Mucosa of rectum (tissue), 2 donors: ENCODE data around the gene MROH8.

Experiments
- H3K27ac ChIP-seq, 2 donors: one replicate each; pipeline ENCODE4 v1.7.0; 2013; ENCODE audit warnings: inconsistent platforms in 2 of 2, low read depth in 2 of 2, low read length in 2 of 2
- H3K27me3 ChIP-seq, 2 donors: one replicate each; pipeline ENCODE4 v1.7.0; 2013; ENCODE audit warnings: low read length in 2 of 2; ENCODE audit not compliant: control insufficient read depth in 2 of 2, insufficient read depth in 2 of 2
- H3K36me3 ChIP-seq, 2 donors: one replicate each; pipeline ENCODE4 v1.7.0; 2013; ENCODE audit warnings: low read length in 2 of 2; ENCODE audit not compliant: control insufficient read depth in 2 of 2, insufficient read depth in 2 of 2
- H3K4me1 ChIP-seq, 2 donors: one replicate each; pipeline ENCODE4 v1.7.0; 2013; ENCODE audit warnings: low read length in 2 of 2, mild to moderate bottlenecking in 1 of 2; ENCODE audit not compliant: control insufficient read depth in 2 of 2, insufficient read depth in 2 of 2
- H3K4me3 ChIP-seq, 2 donors: one replicate each; pipeline ENCODE4 v1.7.0; 2013; ENCODE audit warnings: low read length in 2 of 2
- H3K9ac ChIP-seq, 2 donors: one replicate each; pipeline ENCODE4 v1.7.0; 2013; ENCODE audit warnings: low read length in 2 of 2, low read depth in 1 of 2, mild to moderate bottlenecking in 1 of 2
- H3K9me3 ChIP-seq, 2 donors: one replicate each; pipeline ENCODE4 v1.7.0; 2013; ENCODE audit warnings: low read length in 2 of 2; ENCODE audit not compliant: control insufficient read depth in 2 of 2
- donor health status: healthy.
- donor health status: Normal muscosa, but diverticular disease.

Gene MROH8

GRCh38 chr20:37111926-37112455, 67.4 kb downstream of the MROH8 start:
- no peaks in the 10 kb centered on the region for H3K27me3 ChIP-seq
- H3K9me3 ChIP-seq: no peaks in the 10 kb centered on the region
- H3K27ac ChIP-seq: no peak overlapping the region
- H3K36me3 ChIP-seq: no peaks in the 10 kb centered on the region
- no peaks in the 10 kb centered on the region for H3K4me1 ChIP-seq
- no peak overlapping the region for H3K4me3 ChIP-seq
- no peak overlapping the region for H3K9ac ChIP-seq

DNA sequence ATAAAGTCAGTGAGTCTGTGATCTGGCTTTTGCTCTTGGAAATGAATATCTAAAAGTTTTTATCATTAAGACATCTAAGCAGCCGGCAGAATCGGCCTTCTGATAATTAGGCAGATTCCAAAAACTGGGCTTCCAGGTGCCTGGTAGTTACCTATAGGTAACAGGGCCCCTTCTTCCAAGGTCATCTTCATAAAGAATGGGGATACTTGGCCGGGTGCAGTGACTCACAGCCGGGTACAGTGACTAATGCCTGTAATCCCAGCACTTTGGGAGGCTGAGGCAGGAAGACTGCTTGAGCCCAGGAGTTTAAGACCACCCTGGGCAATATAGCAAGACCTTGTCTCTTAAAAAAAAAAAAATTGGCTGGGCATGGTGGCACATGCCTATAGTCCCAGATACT, 70.7 kb downstream of the MROH8 start:
- no peaks in the 10 kb centered on the region for H3K36me3 ChIP-seq
- no peaks in the 10 kb centered on the region for H3K9me3 ChIP-seq
- no peak overlapping the region for H3K4me3 ChIP-seq
- H3K27ac ChIP-seq: no peak overlapping the region
- H3K4me1 ChIP-seq: no peaks in the 10 kb centered on the region
- H3K27me3 ChIP-seq: no peaks in the 10 kb centered on the region
- no peak overlapping the region for H3K9ac ChIP-seq

DNA sequence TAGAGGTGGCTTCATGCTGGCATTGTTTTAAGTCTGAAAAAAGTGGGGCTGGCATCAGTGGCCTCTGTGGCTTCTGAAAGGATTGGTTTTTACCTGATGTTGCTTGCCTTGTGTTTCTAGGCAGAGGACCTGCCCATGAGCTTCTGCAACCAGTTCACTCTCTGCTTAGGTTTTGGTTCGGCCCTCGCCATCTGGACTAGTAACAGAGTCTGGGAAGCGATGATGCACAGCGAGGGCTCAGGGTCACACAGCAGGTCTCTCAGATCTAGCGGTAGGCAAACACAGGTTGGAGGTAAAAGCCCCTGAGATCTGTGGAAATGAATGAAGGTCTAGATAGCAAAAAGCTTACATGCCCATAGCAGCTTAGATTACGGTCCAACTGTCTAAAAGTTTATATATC, 76.8 kb downstream of the MROH8 start:
- H3K27ac ChIP-seq: no peak overlapping the region
- H3K27me3 ChIP-seq: no peaks in the 10 kb centered on the region
- H3K36me3 ChIP-seq: no peaks in the 10 kb centered on the region
- no peak overlapping the region for H3K9ac ChIP-seq
- no peaks in the 10 kb centered on the region for H3K4me1 ChIP-seq
- no peaks in the 10 kb centered on the region for H3K9me3 ChIP-seq
- no peak overlapping the region for H3K4me3 ChIP-seq

GRCh38 chr20:37096415-37097041, 82.8 kb downstream of the MROH8 start:
- no peaks in the 10 kb centered on the region for H3K9me3 ChIP-seq
- H3K4me3 ChIP-seq: peak overlapping the region; percentile 81
- H3K27me3 ChIP-seq: no peaks in the 10 kb centered on the region
- H3K9ac ChIP-seq: peak overlapping the region; percentile 80 to 81
- H3K27ac ChIP-seq: peak overlapping the region in 1 of 2 donors; percentile 72
- peaks cover 2 to 5% of the 10 kb centered on the region in 2 donors for H3K4me1 ChIP-seq
- no peaks in the 10 kb centered on the region for H3K36me3 ChIP-seq

GRCh38 chr20:37095599-37096414, 83.5 kb downstream of the MROH8 start, which contains the start of gene RBL1:
RBL1 (minus strand) TSS chr20:37095997; CDS start chr20:37095928, 69 bp downstream.
- H3K36me3 ChIP-seq: no peaks in the 10 kb centered on the region
- H3K4me1 ChIP-seq: peaks cover 2 to 5% of the 10 kb centered on the region in 2 donors
- peak within 1 kb of the TSS; percentile 80 to 81 for H3K9ac ChIP-seq
- peak within 1 kb of the TSS; percentile 72 for H3K27ac ChIP-seq
- H3K9me3 ChIP-seq: no peaks in the 10 kb centered on the region
- H3K27me3 ChIP-seq: no peaks in the 10 kb centered on the region
- peak within 1 kb of the TSS; percentile 81 for H3K4me3 ChIP-seq

DNA sequence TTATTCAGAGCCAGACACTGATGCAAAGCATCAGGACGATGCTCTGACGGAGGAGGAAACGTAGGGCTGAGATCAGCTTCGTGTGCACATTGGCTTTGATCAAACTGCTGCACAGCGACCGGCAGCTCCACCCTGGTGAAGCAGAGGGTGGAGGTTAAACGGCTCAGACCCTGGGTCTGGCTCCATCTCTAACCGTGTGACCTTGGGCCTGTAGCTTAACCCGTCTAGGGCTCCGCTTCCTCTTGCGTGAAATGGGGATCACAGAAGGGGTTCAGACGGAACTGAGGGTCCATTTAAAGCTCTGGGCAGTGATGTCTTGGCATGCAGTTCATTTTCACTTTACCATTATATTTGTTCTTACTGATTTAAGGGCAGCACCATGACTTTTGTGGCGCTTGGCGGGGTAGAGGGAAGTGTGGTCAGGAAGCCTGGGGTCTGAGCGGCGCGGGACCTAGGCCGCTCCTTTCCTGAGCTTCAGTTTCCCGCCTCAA, 84.2 kb downstream of the MROH8 start:
- Histone ChIP-seq H3K27ac (peak overlapping the region; percentile 7 to 72), H3K4me1 (peaks cover 2 to 5% of the 10 kb centered on the region in 2 donors), H3K9ac (peak overlapping the region; percentile 80 to 81), H3K4me3 (peak overlapping the region; percentile 81), H3K36me3 (no peaks in the 10 kb centered on the region), H3K9me3 (no peaks in the 10 kb centered on the region), H3K27me3 (no peaks in the 10 kb centered on the region)

- no peak overlapping the region for H3K9ac ChIP-seq
- no peak overlapping the region for H3K4me3 ChIP-seq
- no peaks in the 10 kb centered on the region for H3K9me3 ChIP-seq
- no peak overlapping the region for H3K27ac ChIP-seq
- peaks cover 2 to 5% of the 10 kb centered on the region in 2 donors for H3K4me1 ChIP-seq
- H3K36me3 ChIP-seq: peaks cover 0 to 3% of the 10 kb centered on the region in 2 donors
- H3K27me3 ChIP-seq: no peaks in the 10 kb centered on the region
Measured at GRCh38 chr20:37090407-37090806, 88.9 kb downstream of the MROH8 start.

DNA sequence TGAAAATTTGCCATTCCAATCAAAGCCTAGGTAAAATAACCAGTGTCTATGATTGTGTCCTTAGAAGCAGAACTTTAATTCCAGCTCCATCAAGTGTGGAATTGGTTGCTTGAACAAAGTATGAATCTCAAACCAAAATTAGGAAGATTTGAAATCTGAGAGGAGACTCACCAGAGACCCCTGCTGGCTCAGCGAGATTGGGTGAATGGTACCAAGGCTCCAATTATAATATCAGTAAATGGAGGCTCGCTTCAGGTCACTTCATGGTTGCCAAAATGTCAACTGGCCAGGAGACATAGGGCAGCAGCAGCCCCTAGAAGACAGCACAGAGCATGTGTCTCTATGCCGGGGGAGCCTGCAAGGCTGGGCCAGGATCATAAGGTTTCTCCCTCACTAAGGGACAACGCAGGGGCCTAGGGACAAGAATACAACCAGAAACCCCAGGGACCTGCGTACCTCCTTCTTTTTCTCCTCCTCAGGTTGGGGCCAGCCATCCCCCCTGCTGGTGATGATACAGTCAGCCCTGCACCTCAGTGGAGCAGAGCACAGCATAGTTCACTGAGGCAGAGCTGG, 97.5 kb downstream of the MROH8 start:
- Histone ChIP-seq H3K36me3 (peaks cover 0 to 11% of the 10 kb centered on the region in 2 donors), H3K9ac (no peak overlapping the region), H3K9me3 (no peaks in the 10 kb centered on the region), H3K27ac (no peak overlapping the region), H3K4me1 (no peaks in the 10 kb centered on the region), H3K27me3 (no peaks in the 10 kb centered on the region), H3K4me3 (no peak overlapping the region)

GRCh38 chr20:37077009-37077408, 102.3 kb downstream of the MROH8 start:
- no peaks in the 10 kb centered on the region for H3K4me1 ChIP-seq

More at GRCh38 chr20:37077009-37077408, 102.3 kb downstream of the MROH8 start:
- H3K4me3 ChIP-seq: no peak overlapping the region
- H3K9me3 ChIP-seq: peaks cover 0 to 3% of the 10 kb centered on the region in 2 donors
- H3K27me3 ChIP-seq: no peaks in the 10 kb centered on the region
- H3K27ac ChIP-seq: no peak overlapping the region
- H3K9ac ChIP-seq: no peak overlapping the region
- H3K36me3 ChIP-seq: peaks cover 0 to 4% of the 10 kb centered on the region in 2 donors
